ENCODE data around the gene SDHB.

DNA sequence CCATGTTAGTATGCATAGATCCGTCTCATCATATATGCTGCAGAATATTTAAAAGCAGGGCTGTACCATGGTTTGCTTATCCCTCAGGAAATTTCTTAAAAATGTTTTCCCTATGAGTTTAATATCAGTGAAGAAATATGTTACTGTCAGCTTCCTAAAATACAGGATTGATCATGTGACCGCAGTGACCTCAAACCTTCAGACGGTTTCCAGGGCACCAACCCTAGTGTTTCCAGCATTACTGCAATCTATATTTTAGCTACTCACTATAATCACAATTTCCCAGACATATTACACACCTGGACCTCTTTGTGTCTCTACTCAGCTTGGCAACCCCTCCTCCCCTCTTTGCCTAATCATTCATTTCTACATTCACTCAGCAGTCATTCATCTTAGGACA lies 7.7 kb upstream of the SDHB start:
- TF ChIP-seq, protein P1, sequence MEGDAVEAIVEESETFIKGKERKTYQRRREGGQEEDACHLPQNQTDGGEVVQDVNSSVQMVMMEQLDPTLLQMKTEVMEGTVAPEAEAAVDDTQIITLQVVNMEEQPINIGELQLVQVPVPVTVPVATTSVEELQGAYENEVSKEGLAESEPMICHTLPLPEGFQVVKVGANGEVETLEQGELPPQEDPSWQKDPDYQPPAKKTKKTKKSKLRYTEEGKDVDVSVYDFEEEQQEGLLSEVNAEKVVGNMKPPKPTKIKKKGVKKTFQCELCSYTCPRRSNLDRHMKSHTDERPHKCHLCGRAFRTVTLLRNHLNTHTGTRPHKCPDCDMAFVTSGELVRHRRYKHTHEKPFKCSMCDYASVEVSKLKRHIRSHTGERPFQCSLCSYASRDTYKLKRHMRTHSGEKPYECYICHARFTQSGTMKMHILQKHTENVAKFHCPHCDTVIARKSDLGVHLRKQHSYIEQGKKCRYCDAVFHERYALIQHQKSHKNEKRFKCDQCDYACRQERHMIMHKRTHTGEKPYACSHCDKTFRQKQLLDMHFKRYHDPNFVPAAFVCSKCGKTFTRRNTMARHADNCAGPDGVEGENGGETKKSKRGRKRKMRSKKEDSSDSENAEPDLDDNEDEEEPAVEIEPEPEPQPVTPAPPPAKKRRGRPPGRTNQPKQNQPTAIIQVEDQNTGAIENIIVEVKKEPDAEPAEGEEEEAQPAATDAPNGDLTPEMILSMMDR (IDR thresholded peaks at IDR 0.05 in 2 of 3, conservative IDR thresholded peaks at IDR 0.05 in 1 of 3; ENCODE audit: control insufficient read depth in 2 of 3, extremely low read depth in 1 of 3, insufficient read depth in 1 of 3, low read depth in 3 of 3, low read length in 3 of 3), result no peak
- TF ChIP-seq, protein P2, sequence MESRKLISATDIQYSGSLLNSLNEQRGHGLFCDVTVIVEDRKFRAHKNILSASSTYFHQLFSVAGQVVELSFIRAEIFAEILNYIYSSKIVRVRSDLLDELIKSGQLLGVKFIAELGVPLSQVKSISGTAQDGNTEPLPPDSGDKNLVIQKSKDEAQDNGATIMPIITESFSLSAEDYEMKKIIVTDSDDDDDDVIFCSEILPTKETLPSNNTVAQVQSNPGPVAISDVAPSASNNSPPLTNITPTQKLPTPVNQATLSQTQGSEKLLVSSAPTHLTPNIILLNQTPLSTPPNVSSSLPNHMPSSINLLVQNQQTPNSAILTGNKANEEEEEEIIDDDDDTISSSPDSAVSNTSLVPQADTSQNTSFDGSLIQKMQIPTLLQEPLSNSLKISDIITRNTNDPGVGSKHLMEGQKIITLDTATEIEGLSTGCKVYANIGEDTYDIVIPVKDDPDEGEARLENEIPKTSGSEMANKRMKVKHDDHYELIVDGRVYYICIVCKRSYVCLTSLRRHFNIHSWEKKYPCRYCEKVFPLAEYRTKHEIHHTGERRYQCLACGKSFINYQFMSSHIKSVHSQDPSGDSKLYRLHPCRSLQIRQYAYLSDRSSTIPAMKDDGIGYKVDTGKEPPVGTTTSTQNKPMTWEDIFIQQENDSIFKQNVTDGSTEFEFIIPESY (IDR thresholded peaks at IDR 0.05), result no peak

All from GM12878 (cell line).